Activated T-cell treated with anti-CD3 and anti-CD28 coated beads for 4 hours (primary cell): Measurements from ENCODE around the gene MAIP1.

ENCODE experiments used
- DNase-seq: peaks from one replicate; pipeline ENCODE4 v3.0.0-alpha.2; 2020

Gene MAIP1

DNA sequence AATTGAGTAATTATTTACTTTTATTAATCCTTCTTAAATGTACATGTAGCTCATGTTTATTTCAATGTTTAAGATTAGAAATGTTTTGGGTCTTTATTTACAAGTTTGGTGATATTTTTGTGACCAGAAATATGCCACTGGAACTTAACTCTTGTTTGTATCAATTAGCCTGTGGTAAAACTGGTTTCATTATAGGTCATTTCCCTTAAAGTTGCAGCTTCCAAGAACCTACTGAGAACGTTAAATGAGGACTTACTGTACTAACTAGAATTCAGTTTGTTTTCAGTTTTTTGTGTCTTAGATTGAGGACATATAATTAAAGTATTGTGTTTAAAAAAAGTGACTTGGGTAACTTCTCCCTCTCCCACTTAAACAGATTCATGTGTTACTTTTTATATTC, 4.4 kb upstream of the MAIP1 start:
- no peak for DNase-seq

DNA sequence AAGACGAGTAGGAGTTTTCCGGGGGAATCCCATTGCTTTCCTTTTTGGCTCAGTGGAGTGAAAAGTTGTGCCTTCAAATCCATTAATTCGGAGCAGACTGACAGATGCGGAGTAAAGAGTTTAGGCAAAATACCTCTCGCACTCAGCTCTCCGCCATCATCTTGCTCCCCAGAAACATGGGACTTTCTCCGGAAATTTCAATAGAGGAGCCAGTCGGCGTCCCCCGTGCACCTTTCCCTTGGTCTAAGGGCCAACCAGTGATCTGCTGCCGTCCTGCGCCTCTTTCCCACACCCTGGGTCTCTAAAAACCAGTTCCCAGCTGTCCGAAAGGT, 409 bp upstream of the MAIP1 start:
- no peak for DNase-seq

DNA sequence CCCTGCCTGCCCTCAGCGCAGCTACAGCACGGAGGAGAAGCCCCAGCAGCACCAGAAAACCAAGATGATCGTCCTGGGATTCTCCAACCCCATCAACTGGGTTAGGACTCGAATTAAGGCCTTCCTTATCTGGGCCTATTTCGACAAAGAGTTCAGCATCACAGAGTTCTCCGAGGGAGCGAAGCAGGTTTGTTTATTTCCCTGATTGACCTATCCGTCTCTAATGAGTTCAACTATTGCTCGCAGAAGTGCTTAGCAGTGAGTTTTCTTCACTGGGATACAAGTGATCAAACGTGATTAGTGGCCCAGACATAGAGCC, 639 bp downstream of the MAIP1 start:
- DNase-seq, result no peak

DNA sequence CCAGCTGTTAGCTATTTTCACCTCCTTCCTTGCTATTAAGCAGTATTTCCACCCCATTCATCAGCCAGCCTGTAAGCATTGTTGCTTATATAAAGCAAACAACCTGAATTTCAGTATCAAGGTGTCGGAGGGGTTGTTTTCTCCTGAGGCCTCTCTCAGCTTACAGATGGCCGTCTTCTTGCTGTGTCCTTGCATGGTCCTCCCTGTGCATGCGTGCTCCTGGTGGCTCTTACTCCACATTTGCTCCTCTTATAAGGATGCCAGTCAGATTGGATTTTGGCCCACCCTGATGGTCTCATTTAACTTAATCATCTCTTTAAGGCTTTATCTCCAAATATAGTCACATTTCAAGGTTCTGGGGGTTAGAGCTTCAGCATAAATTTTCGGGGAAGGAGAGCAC, 2.6 kb downstream of the MAIP1 start:
- DNase-seq, result no peak

DNA sequence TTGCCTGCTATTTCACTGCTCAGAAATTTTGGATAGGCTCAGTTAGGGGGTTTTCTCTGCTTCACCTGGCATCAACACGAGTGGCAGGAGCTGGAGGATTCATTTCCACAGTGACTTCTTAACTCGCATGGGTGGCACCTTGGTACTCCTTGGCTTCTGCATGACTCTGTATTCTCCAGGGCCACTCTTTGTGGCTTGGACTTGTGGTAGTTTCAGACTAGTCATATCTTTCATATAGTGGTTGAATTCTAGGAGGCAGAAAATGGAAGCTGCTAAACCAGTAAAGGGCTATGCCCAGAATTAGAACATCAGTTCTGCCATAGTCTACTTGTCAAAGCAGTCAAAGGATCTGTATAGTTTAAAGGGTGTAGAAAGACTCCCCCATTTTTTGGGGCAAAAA, 6.8 kb downstream of the MAIP1 start:
- no peak for DNase-seq

DNA sequence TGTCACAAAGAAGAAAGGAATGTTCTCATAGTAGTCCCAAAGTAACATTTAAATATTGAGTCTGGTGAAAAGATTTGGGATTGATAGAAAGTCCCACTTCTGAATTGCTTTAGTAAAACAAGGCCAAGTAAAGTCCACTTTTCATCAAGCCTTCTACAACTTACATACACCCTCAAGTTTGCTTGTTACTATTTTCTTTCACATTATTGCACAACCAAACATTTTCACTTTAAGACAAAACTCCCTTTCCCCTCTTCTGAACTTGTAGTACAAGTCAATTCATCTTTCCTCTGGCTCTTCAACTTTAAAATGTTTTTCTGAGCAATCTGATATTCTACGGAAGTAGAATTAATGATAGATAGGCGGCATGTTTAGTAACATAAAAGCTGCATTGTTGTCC, 11.0 kb downstream of the MAIP1 start:
- DNase-seq, result no peak

DNA sequence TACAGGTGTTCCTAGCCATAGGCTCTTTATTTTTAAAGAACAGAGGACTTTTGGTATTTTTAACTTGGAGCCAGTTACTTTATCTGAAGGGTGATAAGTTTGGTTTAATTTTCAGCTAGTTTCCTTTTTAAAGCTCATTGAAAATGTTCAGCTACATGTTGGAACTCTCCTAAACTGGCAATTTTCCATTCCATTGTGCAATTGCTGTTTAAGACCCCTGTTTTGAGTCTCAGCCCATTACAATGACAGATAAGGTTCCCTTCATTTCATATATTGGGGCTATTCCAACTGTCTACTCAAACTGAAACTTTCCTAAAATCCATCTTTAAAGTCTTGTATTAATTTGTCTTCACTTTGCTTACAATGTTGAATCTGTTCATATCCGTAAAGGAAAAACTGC, 11.6 kb downstream of the MAIP1 start:
- no peak for DNase-seq

DNA sequence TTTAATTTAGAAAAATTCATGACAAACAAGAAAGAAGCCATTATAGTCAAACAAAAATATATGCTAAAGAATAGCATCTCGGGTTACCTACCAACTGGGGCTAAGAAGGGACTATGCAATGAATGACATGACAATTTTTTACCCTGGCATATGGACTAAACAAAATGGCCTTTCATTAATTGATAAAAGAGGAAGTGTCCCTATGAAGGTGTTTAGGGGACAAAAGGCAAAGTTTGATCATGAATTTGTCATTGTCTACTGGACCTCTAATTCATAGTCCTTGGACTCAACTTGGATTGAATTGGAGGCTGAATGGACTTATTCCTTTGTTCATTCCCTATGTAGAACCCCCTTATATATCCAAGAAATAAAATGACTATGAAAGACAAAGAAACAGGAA, 12.7 kb downstream of the MAIP1 start:
- no peak for DNase-seq

DNA sequence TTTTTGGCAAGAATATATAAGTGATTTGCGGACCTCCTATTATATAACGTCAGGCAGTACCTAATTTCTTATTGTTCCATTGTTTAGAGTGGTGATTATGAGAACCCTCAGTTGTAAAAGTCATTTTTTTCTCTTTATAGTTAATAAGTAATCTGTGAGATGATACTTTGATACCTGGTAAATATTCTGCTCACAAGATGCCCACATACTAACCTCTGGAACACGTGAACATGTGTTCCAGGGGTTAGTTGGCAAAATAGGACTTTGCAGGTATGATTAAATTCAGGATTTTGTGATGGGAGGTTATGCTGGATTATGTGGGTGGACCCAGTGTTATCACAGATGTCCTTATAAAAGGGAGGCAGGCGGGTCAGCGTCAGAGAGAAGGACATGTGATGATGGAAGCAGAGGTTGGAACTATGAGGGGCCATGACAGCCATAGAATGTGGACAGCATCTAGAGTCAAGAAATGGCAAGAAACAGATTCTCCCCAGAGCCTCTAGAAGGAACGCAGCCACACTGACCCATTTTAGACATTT, 16.8 kb downstream of the MAIP1 start:
- no peak for DNase-seq

DNA sequence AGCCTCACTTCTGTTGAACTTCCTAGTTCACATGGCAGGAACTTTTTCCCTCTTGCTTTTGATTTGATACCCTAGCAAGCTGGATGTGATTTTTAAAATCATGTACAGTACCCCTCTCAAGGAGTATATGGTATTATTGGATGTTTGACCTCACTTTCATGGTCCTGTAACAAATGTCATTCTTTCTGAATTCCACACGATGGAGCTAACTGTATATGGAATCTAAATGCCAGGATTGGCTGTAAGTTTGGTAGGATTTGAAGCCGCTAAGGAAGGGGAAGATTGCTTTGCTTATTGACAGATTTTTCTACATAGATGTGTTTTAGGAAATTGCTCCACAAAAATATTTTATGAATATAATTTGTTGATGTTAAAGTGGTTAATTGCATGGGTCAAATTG, 18.3 kb downstream of the MAIP1 start:
- no peak for DNase-seq

DNA sequence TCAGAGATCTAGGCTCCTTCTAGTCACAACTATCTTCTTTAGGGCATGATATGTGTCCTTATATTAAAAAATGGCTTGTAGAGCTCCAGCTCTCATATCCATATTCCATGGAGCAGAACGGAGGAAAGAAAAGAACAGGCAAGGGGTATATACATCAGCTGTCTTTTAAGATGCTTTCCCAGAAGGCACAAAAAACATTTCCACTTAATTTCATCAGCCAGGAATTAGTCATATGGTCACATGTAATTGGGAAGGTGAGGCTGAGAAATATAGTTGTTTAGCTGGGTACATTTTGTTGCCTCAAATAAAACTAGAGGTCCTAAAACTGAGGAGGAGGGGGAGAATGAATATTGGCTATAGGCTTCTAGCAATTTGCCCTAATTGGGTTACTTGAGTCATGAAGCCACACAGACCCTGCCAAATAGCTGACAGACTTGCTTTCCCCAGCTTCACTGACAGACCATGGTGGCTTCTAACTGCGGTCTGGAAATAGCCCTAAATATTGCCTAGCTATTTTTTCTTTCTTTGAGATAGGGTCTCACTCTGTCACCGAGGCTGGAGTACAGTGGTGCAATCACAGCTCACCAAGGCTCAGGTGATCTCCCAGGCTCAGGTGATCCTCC, 20.0 kb downstream of the MAIP1 start:
- DNase-seq, result no peak

DNA sequence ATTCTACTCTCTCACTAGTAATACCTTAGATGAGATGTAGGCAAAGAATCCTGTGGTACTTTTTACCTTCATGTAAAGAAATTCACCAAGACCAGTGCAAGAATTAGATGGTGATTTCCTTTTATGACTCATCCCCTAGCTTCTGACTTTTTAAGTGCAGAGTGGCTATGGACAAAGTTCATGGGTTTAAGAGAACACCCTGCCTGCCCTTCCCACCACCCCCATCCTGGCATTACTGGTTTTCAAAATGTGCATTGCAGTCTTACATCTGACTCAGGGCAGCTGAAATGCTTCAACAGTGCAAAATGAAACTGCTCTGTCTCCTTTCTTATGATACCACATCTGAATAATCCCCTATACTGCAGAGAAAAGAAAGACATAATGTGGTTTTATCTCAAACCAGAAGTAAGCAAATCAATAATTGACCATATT, 22.6 kb downstream of the MAIP1 start:
- no peak for DNase-seq

DNA sequence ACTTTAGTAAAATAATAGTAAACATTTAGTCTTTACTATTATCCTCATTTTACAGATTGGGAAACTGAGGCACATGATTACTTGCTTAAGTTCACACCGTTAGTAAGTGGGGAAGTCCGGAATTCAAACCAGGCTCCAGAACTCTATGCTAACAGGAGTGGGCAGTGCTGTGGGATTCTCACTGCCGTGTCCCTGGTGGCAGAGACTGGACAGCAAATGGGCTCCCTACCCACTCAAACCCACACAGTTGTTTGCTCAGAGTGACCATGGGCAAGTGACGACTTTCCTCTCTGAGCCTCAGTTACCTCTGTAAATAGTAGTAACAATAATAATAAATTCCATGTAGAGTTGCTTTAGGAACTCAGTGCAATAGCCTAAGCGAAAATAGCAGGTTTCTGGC, 24.0 kb downstream of the MAIP1 start:
- no peak for DNase-seq

DNA sequence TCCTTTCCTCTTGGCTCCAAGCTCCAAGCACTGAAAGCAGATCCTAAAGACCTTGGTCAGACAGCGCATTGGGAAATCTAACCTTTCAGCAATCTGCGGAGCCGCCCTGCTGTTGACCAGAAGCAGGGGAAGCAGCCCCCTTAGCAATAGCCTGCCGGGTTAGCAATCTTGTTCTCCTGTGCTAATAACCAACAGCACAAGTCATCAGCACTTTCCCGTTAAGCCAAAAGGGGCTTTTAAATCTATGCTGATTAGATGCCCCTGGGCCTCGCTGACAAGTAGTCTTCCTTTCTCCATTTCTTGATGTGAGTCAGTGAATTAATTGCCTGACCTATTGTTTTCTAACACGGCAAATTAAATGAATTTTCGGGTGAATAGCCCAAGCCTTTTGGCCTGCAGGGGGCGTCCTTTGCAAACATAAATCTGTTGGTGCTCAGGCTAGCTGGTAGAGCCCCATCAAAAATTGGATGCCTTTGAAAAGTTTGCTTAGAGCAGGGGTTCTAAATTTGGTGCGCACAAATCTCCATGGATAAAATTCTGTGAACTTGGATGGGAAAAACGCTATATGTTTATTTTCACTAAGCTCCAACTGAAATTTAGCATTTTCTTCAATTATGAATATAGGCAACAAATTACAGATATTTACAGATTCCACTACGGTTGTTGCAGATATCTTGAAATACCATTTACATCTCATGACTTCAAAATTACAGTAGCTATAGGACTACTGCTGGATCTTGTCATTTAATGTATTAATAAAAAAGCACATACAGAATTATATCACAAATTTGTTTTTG, 24.6 kb downstream of the MAIP1 start:
- DNase-seq, result peak; percentile 80

DNA sequence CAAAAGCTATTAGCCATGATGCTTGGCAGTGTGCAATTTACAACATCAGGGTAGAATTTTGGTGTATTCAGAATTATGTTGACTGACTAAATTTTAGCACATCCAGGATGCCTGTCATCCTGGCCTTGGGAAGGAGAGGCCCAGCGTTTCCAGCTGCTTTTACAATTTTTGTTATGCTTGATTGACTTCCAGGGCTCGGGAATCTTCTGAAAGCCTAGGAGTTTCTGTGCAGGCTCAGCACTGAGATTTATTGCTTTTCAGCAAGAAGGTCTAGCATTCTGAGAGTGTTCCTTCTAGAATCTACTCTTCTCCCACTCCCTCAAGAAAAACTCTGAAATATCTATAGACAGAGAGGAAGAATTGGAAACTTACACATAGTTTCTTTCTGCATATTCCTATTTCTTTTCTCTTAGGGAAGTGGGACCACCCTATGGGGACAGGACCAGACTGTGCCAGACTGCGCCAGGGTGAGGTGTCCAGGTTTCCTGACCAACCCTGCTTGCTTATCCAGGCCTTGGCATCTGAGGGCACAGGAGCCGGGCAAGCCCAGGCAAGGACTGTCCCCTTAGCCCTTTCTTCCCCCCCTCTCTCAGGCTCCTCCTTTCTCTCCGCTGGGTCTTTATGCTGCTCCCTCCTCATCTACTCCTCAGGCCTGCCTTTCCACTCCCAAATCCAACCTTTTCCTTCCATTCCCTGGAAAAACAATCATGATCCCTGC, 26.9 kb downstream of the MAIP1 start:
- no peak for DNase-seq

DNA sequence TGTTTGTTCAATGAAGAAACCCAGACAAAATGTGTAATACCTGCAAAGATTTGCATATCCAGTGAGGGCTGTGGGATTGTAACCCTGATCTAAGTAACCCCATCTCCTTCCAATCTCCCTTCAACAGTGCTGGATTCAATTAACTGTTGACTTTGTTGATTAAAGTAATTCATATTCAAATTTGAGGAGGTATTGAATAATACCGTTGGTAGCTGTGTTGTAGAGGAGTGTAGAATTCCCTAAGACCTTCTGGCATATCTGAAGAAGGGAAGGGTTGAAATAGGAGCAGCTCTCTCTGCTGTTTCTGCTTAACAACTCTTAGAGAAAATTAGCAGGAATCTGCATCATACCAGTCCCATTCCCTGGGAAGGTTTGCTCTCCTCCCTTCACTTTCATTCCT, 28.2 kb downstream of the MAIP1 start:
- no peak for DNase-seq

DNA sequence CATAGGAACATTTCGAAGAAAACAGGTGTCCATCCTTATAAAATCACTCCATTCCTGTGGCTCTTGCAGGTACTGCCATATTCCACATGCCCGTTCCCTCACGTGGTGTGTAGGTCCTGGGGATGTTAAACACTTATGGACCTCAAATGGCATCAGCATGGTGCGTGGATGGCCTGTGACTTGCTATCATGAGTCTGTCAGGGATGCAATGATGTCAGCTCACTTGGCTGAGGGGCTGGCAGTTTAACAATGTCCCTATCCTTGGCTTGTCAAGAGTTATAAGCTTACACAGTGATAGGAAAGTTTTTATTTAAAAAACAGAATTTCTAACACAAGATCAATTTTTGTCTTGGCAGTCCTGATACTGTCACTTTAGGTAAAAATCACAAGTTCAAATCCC, 28.8 kb downstream of the MAIP1 start:
- DNase-seq, result no peak

DNA sequence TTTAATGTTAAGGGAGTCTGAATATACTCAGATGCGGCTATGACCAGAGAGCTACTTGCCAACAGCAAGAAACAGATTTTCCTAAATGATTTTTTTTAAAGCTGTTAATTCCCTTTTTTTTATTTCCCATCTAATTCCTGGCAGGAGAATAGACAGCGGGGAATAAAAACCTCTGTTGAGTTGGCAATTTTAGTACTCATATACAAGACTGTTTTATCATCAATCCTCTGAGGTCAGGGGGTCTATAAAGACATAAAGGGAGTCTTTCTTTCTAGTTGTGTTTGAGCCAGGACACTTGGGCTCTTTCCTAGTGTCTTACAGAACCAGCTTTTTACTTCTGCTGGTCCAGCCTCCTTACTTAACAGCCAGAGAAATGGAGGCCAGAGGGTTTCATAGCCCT, 29.4 kb downstream of the MAIP1 start:
- DNase-seq, result no peak

DNA sequence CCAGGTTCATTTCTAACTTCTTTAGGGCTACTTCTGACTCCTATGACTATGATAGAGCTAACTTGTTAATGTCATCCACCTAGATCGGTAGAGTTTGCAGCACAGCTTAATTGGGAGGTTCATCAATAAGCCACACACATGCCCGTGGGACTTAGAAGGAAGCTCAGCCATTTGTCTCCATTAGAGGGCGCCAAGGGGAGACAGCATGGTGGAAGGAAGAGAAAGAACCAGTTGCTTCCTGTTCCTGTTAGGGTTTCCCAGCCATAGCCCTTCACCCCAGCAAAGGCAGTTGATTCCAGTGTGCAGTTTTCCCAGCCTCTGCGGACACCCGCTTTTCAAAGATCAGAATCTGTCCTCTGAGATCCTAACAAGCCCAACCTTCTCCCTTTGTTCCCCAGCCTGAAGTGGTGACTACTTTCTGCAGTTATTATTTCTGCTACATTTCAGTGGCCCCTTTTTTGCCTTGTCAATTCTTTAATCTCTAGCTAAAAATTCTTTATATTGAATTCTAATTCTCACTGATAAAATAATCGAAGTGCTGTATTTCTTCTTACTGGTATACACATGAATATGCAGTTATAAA, 30.3 kb downstream of the MAIP1 start:
- peak; percentile 19 for DNase-seq

DNA sequence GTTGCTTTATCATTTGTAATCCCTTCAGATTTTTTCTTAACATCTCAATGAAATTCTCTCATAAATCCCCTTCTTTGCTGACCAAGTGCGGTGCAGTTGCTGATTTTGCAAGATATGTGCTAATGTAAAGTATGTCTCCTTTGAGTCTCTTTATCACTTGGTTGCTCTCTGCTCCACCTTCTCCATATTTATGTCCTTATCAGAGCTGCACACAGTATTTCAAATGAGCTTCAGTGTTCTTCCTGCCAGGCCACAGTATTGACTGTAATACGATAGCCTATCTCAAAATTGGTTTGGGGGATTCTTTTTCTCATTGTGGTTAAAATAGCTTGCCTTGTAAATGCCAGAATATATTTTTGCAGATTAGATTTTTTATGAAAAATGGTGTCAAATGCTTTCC, 32.2 kb downstream of the MAIP1 start:
- no peak for DNase-seq

DNA sequence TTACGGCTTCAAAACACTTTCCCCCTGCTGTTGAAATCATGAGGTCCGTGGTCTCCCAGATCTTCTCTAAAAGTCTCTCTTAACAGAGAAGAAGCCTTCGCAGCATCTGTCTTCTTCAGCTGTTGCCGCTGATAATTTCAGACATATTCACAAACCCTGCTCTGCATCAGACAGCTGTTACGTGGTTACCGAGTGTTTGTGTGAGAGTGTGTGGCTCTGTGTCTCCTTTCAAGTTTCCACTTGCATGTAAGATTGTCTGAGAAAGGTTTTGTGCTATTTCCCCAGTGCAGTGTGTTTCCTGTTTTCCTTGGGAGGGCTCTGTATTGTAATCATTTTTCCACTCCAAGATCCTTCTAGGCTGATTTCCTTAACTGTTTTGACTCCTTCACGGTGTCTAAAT, 32.8 kb downstream of the MAIP1 start:
- DNase-seq, result no peak

DNA sequence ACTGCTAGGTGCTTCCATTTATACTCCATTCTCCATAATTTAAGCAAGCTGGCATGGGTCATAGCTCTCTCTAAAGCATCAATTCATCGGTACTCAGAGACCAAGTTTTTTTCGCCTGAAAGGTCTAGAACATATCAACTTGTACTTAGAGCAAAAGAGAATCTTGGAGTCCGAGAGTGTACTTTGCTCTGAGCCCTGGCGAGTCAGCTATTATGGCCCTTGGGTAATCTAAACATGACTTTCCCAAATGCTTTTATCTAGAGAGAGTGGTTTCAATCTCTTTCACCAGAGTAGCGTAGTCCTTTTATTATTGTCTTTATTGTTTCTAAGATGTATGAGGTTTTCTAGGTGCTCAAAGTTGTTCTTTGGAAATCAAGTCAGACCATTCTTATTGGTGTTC, 34.4 kb downstream of the MAIP1 start:
- DNase-seq, result no peak

DNA sequence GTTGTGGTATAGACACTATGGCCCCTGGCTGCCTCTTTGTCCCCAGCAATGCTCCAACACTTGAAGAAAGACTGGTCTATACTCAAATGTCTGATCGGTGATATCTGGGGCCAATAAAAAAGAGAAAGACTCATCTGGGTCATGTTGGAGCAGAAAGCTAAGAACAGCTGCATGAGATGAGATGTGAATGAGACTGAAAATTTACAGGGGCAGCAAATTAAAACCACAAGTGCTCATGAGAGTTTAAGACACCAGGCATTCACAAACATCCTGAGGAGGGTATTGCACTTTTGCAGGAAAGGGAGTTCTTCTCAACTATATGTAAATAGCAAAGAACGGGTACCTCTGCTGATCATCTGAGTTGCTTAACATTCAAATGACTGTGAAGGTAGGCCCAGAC, 36.3 kb downstream of the MAIP1 start:
- no peak for DNase-seq

DNA sequence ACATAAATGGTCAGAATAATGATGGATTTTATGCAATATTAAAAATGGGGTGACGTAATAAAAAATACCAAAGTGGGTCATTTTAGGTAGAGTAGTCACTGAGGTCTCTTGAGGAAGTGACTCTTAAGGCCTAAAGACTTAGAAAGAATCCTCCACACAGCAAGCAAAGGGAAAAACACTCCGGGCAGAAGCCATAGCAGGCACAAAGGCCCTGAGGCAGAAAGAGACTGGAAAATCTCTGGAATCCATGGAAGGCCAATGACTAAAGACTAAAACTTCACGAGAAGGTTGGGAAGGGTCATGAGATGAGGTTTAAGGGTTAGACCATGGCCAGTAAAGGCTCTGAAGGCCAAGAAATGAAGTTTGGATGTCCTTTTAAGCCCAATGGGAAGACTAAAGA, 36.9 kb downstream of the MAIP1 start:
- DNase-seq, result no peak
